DOHH2 (cell line): ENCODE results near the gene POLR2I.

Source experiments
- CTCF ChIP-seq: fragments of 200-600 bp; sonication (generic); IDR thresholded peaks from one replicate; pipeline ENCODE4 v1.5.1; 2014; ENCODE audit warnings: antibody characterized with exemption, mild to moderate bottlenecking, low read depth, low read length; ENCODE audit not compliant: poor library complexity, severe bottlenecking
- EZH2phosphoT487 ChIP-seq: fragments of 200-600 bp; sonication (generic); IDR thresholded peaks from 2 replicates; pipeline ENCODE4 v1.6.1; 2017; ENCODE audit warnings: borderline replicate concordance, mild to moderate bottlenecking, antibody characterized with exemption, low read length, moderate library complexity, mixed read lengths

DNA sequence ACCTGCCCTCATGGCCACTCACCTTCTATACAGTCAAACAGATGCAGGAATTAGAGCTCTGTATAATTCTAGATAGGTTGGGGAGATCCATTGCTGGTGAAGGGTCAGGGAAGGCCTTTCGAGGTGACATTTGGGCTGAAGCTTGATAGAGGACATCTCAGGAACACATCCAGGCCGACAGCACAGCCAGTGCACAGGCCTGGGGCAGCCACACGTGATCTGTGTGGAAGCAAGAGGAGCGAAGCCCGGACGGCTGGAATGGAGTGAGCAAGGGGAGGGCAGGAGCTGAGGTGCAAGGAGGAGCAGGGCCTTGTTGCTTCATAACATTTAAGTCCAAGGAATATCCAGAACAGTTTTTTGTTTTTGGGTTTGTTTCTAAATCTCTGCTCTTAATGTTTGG, 8.2 kb downstream of the POLR2I start:
- TF ChIP-seq CTCF (no peak), EZH2phosphoT487 (no peak)
